Glutamatergic neuron (in vitro differentiated cells): ENCODE data around the gene UBAP2L. TPM values are rescaled to one million over a fixed set of nuclear protein-coding genes. Genes with fewer than 3 reads are reported as not detected.

Experiments
- DNase-seq: peaks from one replicate; pipeline ENCODE4 v3.0.0; 2022
- H3K27ac Mint-ChIP-seq: one replicate; pipeline ENCODE4 v1.8.0; 2020; ENCODE audit warnings: mild to moderate bottlenecking, mixed read lengths, inconsistent platforms; ENCODE audit not compliant: unreplicated experiment
- H3K27me3 Mint-ChIP-seq: one replicate; pipeline ENCODE4 v1.8.0; 2020; ENCODE audit warnings: mild to moderate bottlenecking, moderate library complexity, mixed read lengths, inconsistent platforms; ENCODE audit not compliant: unreplicated experiment
- H3K36me3 Mint-ChIP-seq: one replicate; pipeline ENCODE4 v1.8.0; 2020; ENCODE audit warnings: mild to moderate bottlenecking, mixed read lengths, inconsistent platforms; ENCODE audit not compliant: unreplicated experiment
- H3K4me1 Mint-ChIP-seq: one replicate; pipeline ENCODE4 v1.8.0; 2020; ENCODE audit warnings: mild to moderate bottlenecking, low read depth, mixed read lengths, inconsistent platforms; ENCODE audit not compliant: unreplicated experiment
- H3K4me3 Mint-ChIP-seq: one replicate; pipeline ENCODE4 v1.8.0; 2020; ENCODE audit warnings: mild to moderate bottlenecking, mixed read lengths, inconsistent platforms; ENCODE audit not compliant: unreplicated experiment
- H3K9me3 Mint-ChIP-seq: one replicate; pipeline ENCODE4 v1.8.0; 2020; ENCODE audit warnings: mild to moderate bottlenecking, moderate library complexity, mixed read lengths, inconsistent platforms; ENCODE audit not compliant: unreplicated experiment
- CTCF ChIP-seq: fragments of 200-600 bp; sonication (generic); IDR thresholded peaks from one replicate; pipeline ENCODE4 v1.5.0; 2021; ENCODE audit not compliant: partially characterized antibody, unreplicated experiment
- total RNA-seq: library from RNA; stranded (reverse); fragmentation: NEBNext Ultra II Directional; extraction: Animal tissue kit (Norgen Biotek cat#: 25700); gene quantifications from one replicate; pipeline ENCODE4 v1.2.1, GENCODE V29; 2021; ENCODE audit not compliant: unreplicated experiment

Gene UBAP2L
- total RNA-seq, 1 donor from 2014 or later: 259 TPM

GRCh38 chr1:154241703-154242351 lies 21.1 kb downstream of the UBAP2L start:
- no peaks in the 10 kb centered on the region for H3K36me3 Mint-ChIP-seq
- TF ChIP-seq CTCF: no peak

GRCh38 chr1:154253671-154254070 lies 32.9 kb downstream of the UBAP2L start:
- H3K36me3 Mint-ChIP-seq: peaks cover 8% of the 10 kb centered on the region
- H3K9me3 Mint-ChIP-seq: peaks cover 2% of the 10 kb centered on the region
- no peak for DNase-seq
- peaks cover 2% of the 10 kb centered on the region for H3K27me3 Mint-ChIP-seq
- no peak for TF ChIP-seq CTCF
- no peaks in the 10 kb centered on the region for H3K4me1 Mint-ChIP-seq
- peak overlapping the region; percentile 39 for H3K27ac Mint-ChIP-seq
- H3K4me3 Mint-ChIP-seq: no peak overlapping the region

More at GRCh38 chr1:154241703-154242351, 21.1 kb downstream of the UBAP2L start:
- DNase-seq: no peak
- no peaks in the 10 kb centered on the region for H3K27me3 Mint-ChIP-seq
- no peak overlapping the region for H3K27ac Mint-ChIP-seq
- no peak overlapping the region for H3K4me3 Mint-ChIP-seq
- no peaks in the 10 kb centered on the region for H3K4me1 Mint-ChIP-seq
- no peaks in the 10 kb centered on the region for H3K9me3 Mint-ChIP-seq

- Mint-ChIP-seq H3K4me1 (no peaks in the 10 kb centered on the region), H3K27ac (peak overlapping the region; percentile 48), H3K27me3 (peaks cover 2% of the 10 kb centered on the region), H3K9me3 (peaks cover 2% of the 10 kb centered on the region), H3K4me3 (no peak overlapping the region), H3K36me3 (peaks cover 8% of the 10 kb centered on the region)
- no peak for TF ChIP-seq CTCF
- DNase-seq: no peak
Measured at GRCh38 chr1:154256686-154257085, 35.9 kb downstream of the UBAP2L start.

GRCh38 chr1:154258784-154259183 lies 38.0 kb downstream of the UBAP2L start:
- TF ChIP-seq CTCF: no peak
- no peak for DNase-seq
- peaks cover 2% of the 10 kb centered on the region for H3K9me3 Mint-ChIP-seq
- H3K27ac Mint-ChIP-seq: no peak overlapping the region
- no peak overlapping the region for H3K4me3 Mint-ChIP-seq
- peaks cover 8% of the 10 kb centered on the region for H3K36me3 Mint-ChIP-seq
- H3K27me3 Mint-ChIP-seq: peaks cover 2% of the 10 kb centered on the region
- no peaks in the 10 kb centered on the region for H3K4me1 Mint-ChIP-seq

GRCh38 chr1:154260127-154260526 lies 39.4 kb downstream of the UBAP2L start:
- no peak for TF ChIP-seq CTCF
- H3K4me3 Mint-ChIP-seq: no peak overlapping the region

More at GRCh38 chr1:154260127-154260526, 39.4 kb downstream of the UBAP2L start:
- peaks cover 5% of the 10 kb centered on the region for H3K36me3 Mint-ChIP-seq
- H3K4me1 Mint-ChIP-seq: no peaks in the 10 kb centered on the region
- H3K27me3 Mint-ChIP-seq: peaks cover 2% of the 10 kb centered on the region
- H3K27ac Mint-ChIP-seq: no peak overlapping the region
- no peaks in the 10 kb centered on the region for H3K9me3 Mint-ChIP-seq
- DNase-seq: no peak
